ENCODE data around the gene TFEB. TPM values are rescaled to one million over a fixed set of nuclear protein-coding genes. Genes with fewer than 3 reads are reported as not detected.
A peak's percentile ranks its signal among the peaks of the same experiment; 100 is the strongest.

The TFEB gene
- total RNA-seq, 4 donors from 2014 or later: 17.6 to 47.9 (median 22.9) TPM

DNA sequence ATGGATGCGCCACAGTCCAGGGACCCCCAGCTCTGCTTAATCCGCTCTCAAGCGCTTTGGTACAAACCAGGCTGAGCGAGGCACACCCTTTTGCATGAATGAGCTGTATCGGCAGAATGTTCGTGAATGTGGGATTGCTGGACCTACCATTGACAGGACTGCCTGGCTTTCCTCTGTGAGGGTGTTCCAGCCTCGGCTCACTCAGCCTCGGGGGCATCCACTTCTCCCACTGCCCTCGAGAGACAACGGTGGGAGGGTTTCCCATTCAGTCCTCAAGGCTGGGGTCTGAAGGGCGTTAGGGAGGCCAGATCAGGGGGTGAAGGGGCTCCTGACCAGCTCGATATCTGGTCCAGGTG, 79.8 kb downstream of the TFEB start:
- Histone ChIP-seq H3K4me1 (no peaks in the 10 kb centered on the region), H3K4me3 (no peak overlapping the region), H3K36me3 (no peaks in the 10 kb centered on the region), H3K27me3 (no peaks in the 10 kb centered on the region), H3K27ac (peak overlapping the region in 1 of 4 donors; percentile 13), H3K9me3 (no peaks in the 10 kb centered on the region)
- TF ChIP-seq POLR2A (IDR thresholded peaks at IDR 0.05): no peak
- TF ChIP-seq, protein P1, sequence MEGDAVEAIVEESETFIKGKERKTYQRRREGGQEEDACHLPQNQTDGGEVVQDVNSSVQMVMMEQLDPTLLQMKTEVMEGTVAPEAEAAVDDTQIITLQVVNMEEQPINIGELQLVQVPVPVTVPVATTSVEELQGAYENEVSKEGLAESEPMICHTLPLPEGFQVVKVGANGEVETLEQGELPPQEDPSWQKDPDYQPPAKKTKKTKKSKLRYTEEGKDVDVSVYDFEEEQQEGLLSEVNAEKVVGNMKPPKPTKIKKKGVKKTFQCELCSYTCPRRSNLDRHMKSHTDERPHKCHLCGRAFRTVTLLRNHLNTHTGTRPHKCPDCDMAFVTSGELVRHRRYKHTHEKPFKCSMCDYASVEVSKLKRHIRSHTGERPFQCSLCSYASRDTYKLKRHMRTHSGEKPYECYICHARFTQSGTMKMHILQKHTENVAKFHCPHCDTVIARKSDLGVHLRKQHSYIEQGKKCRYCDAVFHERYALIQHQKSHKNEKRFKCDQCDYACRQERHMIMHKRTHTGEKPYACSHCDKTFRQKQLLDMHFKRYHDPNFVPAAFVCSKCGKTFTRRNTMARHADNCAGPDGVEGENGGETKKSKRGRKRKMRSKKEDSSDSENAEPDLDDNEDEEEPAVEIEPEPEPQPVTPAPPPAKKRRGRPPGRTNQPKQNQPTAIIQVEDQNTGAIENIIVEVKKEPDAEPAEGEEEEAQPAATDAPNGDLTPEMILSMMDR (IDR thresholded peaks at IDR 0.05): no peak
- DNase-seq: peak in 1 of 3 donors; percentile 32

DNA sequence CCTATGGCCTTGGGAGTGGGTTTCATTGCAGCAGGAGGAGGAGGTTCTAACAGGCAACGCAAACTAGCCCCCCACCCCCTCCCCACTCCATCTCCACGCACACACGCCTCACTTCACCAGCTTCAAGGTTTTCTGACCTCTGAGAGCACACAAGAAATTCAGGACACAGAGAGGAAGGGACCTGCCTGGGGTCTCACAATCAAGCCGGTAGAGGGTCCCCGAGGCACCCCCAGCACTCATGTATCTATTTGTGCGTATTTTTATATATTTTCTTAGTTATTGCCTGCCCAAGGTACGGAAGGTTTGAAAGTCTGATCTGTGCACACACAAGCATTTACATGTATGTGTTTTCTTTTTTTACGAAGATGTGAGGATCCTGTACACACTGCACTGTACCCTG, 80.2 kb downstream of the TFEB start:
- H3K27ac ChIP-seq: no peak overlapping the region
- H3K36me3 ChIP-seq: no peaks in the 10 kb centered on the region
- no peak for TF ChIP-seq POLR2A (IDR thresholded peaks at IDR 0.05)
- TF ChIP-seq, protein P1 (IDR thresholded peaks at IDR 0.05): no peak
- no peak for DNase-seq
- H3K4me1 ChIP-seq: no peaks in the 10 kb centered on the region
- no peak overlapping the region for H3K4me3 ChIP-seq
- H3K27me3 ChIP-seq: no peaks in the 10 kb centered on the region
- H3K9me3 ChIP-seq: no peaks in the 10 kb centered on the region

DNA sequence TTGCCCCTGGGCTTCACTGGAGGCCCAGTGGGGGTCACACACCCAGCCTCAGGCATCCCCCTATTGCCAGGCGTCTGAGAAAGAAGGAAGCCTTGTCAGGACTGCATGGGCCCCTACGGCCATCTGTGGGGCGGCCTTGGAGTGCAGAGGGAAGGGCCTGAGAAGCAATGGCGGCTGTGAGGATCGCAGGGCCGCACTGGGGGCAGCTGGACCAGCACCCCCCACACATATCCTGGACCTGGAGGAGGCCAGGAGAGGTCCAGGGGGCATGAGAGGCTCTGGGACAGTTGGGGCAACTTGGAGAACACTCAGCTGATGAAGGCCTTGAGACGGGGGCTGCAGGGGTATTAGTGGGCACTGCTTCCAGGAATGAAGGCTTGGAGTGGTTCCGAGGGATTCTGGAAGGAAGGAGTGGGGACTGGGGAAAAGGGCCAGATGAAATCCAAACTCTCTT, 80.7 kb downstream of the TFEB start:
- no peak overlapping the region for H3K27ac ChIP-seq
- no peaks in the 10 kb centered on the region for H3K27me3 ChIP-seq
- H3K4me1 ChIP-seq: no peaks in the 10 kb centered on the region
- TF ChIP-seq, protein P1 (IDR thresholded peaks at IDR 0.05): no peak
- no peak for TF ChIP-seq POLR2A (IDR thresholded peaks at IDR 0.05)
- no peak overlapping the region for H3K4me3 ChIP-seq
- no peaks in the 10 kb centered on the region for H3K36me3 ChIP-seq
- DNase-seq: peak in 1 of 3 donors; percentile 37
- H3K9me3 ChIP-seq: no peaks in the 10 kb centered on the region

DNA sequence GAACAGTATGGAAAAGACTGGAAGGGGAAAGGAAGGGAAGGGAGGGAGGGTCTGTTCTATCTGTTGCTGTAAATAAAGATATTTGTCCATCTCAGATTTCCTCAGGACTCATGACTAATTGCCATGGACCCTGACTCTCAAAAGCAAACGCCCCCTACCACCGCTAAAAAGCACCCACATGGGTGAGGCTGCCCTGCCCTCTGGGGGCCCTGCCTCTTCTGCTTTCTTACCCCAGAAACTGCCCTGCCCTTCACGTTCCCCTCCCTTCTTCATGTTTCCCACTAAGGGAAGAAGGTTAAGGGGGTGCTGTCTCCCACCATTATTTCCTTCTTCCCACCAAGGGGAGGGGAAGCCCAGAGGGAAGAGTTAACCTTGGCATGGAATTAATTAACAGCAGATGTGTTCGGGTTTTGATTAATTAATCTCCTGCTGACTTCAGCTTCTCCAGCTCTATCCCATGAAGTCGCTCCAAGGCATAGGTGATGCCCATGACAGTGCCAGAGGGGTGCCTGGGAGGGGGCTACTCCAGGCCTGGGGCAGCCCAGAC, 81.2 kb downstream of the TFEB start:
- H3K27ac ChIP-seq: no peak overlapping the region
- no peaks in the 10 kb centered on the region for H3K27me3 ChIP-seq
- no peak for TF ChIP-seq POLR2A (IDR thresholded peaks at IDR 0.05)
- TF ChIP-seq, protein P1 (IDR thresholded peaks at IDR 0.05): no peak
- DNase-seq: no peak
- no peaks in the 10 kb centered on the region for H3K36me3 ChIP-seq
- no peaks in the 10 kb centered on the region for H3K9me3 ChIP-seq
- no peaks in the 10 kb centered on the region for H3K4me1 ChIP-seq
- no peak overlapping the region for H3K4me3 ChIP-seq

DNA sequence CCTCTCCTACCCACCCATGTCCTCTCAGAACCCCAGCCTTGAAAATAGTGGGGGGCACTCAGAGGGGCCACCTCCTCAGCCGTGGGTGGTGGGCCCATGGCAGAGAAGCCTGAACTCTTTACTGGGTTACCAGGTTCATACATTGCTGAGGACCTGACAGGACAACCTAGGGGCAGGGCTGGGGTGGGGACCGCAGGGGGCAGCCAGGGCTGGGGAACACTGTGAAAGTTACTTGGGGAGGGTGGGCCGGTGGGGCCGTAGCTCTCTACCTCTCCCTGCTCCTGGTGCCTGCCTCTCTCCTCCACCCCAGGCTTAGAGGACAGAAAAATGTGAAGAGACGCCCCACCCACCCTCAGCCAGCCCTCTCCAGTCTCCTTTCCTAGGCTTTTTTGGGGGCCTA, 81.7 kb downstream of the TFEB start:
- Histone ChIP-seq H3K27ac (no peak overlapping the region), H3K9me3 (no peaks in the 10 kb centered on the region), H3K36me3 (no peaks in the 10 kb centered on the region), H3K4me1 (no peaks in the 10 kb centered on the region), H3K27me3 (no peaks in the 10 kb centered on the region), H3K4me3 (no peak overlapping the region)
- TF ChIP-seq, protein P1 (IDR thresholded peaks at IDR 0.05): no peak
- no peak for TF ChIP-seq POLR2A (IDR thresholded peaks at IDR 0.05)
- DNase-seq: peak in 1 of 3 donors; percentile 39

All from Peyer's patch (tissue), 4 donors.